ENCODE data around the gene FAM209B. TPM values are rescaled to one million over a fixed set of nuclear protein-coding genes. Genes with fewer than 3 reads are reported as not detected.
"Not testable (repeated sequence)": the region's sequence is repeated elsewhere in the genome, so short reads cannot be mapped to it uniquely, and the experiment has no call there.

The FAM209B gene
- under 1 TPM in 2 of 3 donors, not detected in 1; 0.14 to 0.42 TPM for polyA plus RNA-seq

GRCh38 chr20:56532946-56533345 is at the start of gene FAM209B:
FAM209B (plus strand) TSS chr20:56533246; CDS start chr20:56533342, 96 bp downstream.
- H3K27ac ChIP-seq (ENCODE audit: low read depth, low read length) = not testable (repeated sequence)
- WGBS, 3 donors = 86 to 91% (median 86%) methylated on average over 9 of the region's 9 CpGs

- no peak overlapping the region for H3K27ac ChIP-seq (ENCODE audit: low read depth, low read length)
- 49 to 82% (median 67%) methylated on average over 7 of the region's 7 CpGs for WGBS, 3 donors
Measured at GRCh38 chr20:56483970-56484369, 49.1 kb upstream of the FAM209B start.

GRCh38 chr20:56487216-56487615 is 45.8 kb upstream of the FAM209B start:
- whole genome bisulfite sequencing, 3 donors = 52 to 95% (median 70%) methylated on average over 11 of the region's 11 CpGs
- H3K27ac ChIP-seq (ENCODE audit: low read depth, low read length) = peak overlapping the region; percentile 78

GRCh38 chr20:56488566-56488965 is 44.5 kb upstream of the FAM209B start:
- H3K27ac ChIP-seq (ENCODE audit: low read depth, low read length) = no peak overlapping the region
- 95 to 98% (median 95%) methylated on average over 5 of the region's 5 CpGs for WGBS, 3 donors

- no peak overlapping the region for H3K27ac ChIP-seq (ENCODE audit: low read depth, low read length)
- WGBS, 3 donors = 99 to 100% (median 100%) methylated on average over 1 of the region's 1 CpG
Measured at GRCh38 chr20:56501116-56501515, 31.9 kb upstream of the FAM209B start.

GRCh38 chr20:56503916-56504315 is 29.1 kb upstream of the FAM209B start:
- no peak overlapping the region for H3K27ac ChIP-seq (ENCODE audit: low read depth, low read length)
- 91 to 97% (median 96%) methylated on average over 8 of the region's 8 CpGs for WGBS, 3 donors

- WGBS, 3 donors = 84 to 90% (median 88%) methylated on average over 9 of the region's 9 CpGs
- no peak overlapping the region for H3K27ac ChIP-seq (ENCODE audit: low read depth, low read length)
Measured at GRCh38 chr20:56504373-56505005, 28.6 kb upstream of the FAM209B start.

GRCh38 chr20:56506103-56506502 is 26.9 kb upstream of the FAM209B start:
- whole genome bisulfite sequencing, 3 donors = 45 to 77% (median 51%) methylated on average over 3 of the region's 3 CpGs
- no peak overlapping the region for H3K27ac ChIP-seq (ENCODE audit: low read depth, low read length)

- WGBS, 3 donors = 94 to 97% (median 96%) methylated on average over 10 of the region's 10 CpGs
- H3K27ac ChIP-seq (ENCODE audit: low read depth, low read length) = no peak overlapping the region
Measured at GRCh38 chr20:56511926-56512325, 21.1 kb upstream of the FAM209B start.

- WGBS, 3 donors = 92 to 94% (median 93%) methylated on average over 22 of the region's 22 CpGs
- no peak overlapping the region for H3K27ac ChIP-seq (ENCODE audit: low read depth, low read length)
Measured at GRCh38 chr20:56513161-56514150, 19.6 kb upstream of the FAM209B start.

- H3K27ac ChIP-seq (ENCODE audit: low read depth, low read length) = no peak overlapping the region
- 82 to 93% (median 87%) methylated on average over 5 of the region's 5 CpGs for WGBS, 3 donors
Measured at GRCh38 chr20:56516631-56517030, 16.4 kb upstream of the FAM209B start.

GRCh38 chr20:56517211-56517610 is 15.8 kb upstream of the FAM209B start:
- H3K27ac ChIP-seq (ENCODE audit: low read depth, low read length) = no peak overlapping the region
- WGBS, 3 donors = 88 to 98% (median 95%) methylated on average over 7 of the region's 7 CpGs

GRCh38 chr20:56517641-56518040 is 15.4 kb upstream of the FAM209B start:
- H3K27ac ChIP-seq (ENCODE audit: low read depth, low read length) = no peak overlapping the region
- WGBS, 3 donors = 88 to 93% (median 92%) methylated on average over 8 of the region's 8 CpGs

GRCh38 chr20:56518126-56518525 is 14.9 kb upstream of the FAM209B start:
- WGBS, 3 donors = 97 to 98% (median 97%) methylated on average over 14 of the region's 14 CpGs
- no peak overlapping the region for H3K27ac ChIP-seq (ENCODE audit: low read depth, low read length)

GRCh38 chr20:56518721-56519398 is 14.2 kb upstream of the FAM209B start:
- 95 to 96% (median 96%) methylated on average over 10 of the region's 10 CpGs for WGBS, 3 donors

GRCh38 chr20:56519551-56519950 is 13.5 kb upstream of the FAM209B start:
- no peak overlapping the region for H3K27ac ChIP-seq (ENCODE audit: low read depth, low read length)
- WGBS, 3 donors = 98 to 100% (median 99%) methylated on average over 10 of the region's 10 CpGs

More at GRCh38 chr20:56518721-56519398, 14.2 kb upstream of the FAM209B start:
- no peak overlapping the region for H3K27ac ChIP-seq (ENCODE audit: low read depth, low read length)

GRCh38 chr20:56520180-56520579 is 12.9 kb upstream of the FAM209B start:
- no peak overlapping the region for H3K27ac ChIP-seq (ENCODE audit: low read depth, low read length)
- WGBS, 3 donors = 97 to 100% (median 98%) methylated on average over 10 of the region's 10 CpGs

- not testable (repeated sequence) for H3K27ac ChIP-seq (ENCODE audit: low read depth, low read length)
- 93 to 97% (median 94%) methylated on average over 13 of the region's 13 CpGs for WGBS, 3 donors
Measured at GRCh38 chr20:56520746-56521354, 12.2 kb upstream of the FAM209B start.

Data from adipose tissue (tissue), 3 donors.